GM12878 (cell line): ENCODE data around the gene MAN2A1.

Experiments
- BHLHE40 ChIP-seq, 2 experiments: fragments of 450-650 bp in 1 of 2; IDR thresholded peaks; 2 replicates each; pipeline ENCODE4 v1.6.1; 2011 to 2017; ENCODE audit warnings: low read depth in 2 of 2, borderline replicate concordance in 1 of 2, improper control_type of control experiment in 1 of 2, low read length in 1 of 2, mild to moderate bottlenecking in 1 of 2
- CEBPB ChIP-seq, 2 experiments: fragments of 150-350 bp in 1 of 2; IDR thresholded peaks; 2 replicates each; pipeline ENCODE4 v1.6.1; 2012 to 2014; ENCODE audit warnings: low read depth in 2 of 2, low read length in 2 of 2, borderline replicate concordance in 1 of 2, inconsistent platforms in 1 of 2
- CTCF ChIP-seq, 3 experiments: IDR thresholded peaks in 2 of 3; conservative IDR thresholded peaks in 1 of 3; 2 replicates each; pipeline ENCODE4 v1.5.1; 2011; ENCODE audit warnings: low read depth in 3 of 3, low read length in 3 of 3, mild to moderate bottlenecking in 3 of 3, control low read depth in 2 of 3, moderate library complexity in 2 of 3, inconsistent platforms in 1 of 3, mixed read lengths in 1 of 3; ENCODE audit not compliant: control insufficient read depth in 2 of 3, insufficient read depth in 1 of 3; ENCODE audit errors: extremely low read depth in 1 of 3

- TF ChIP-seq CTCF (IDR thresholded peaks at IDR 0.05 in 2 of 3, conservative IDR thresholded peaks at IDR 0.05 in 1 of 3; ENCODE audit: control insufficient read depth in 2 of 3, extremely low read depth in 1 of 3, insufficient read depth in 1 of 3, low read depth in 3 of 3, low read length in 3 of 3) (no peak), BHLHE40 (IDR thresholded peaks at IDR 0.05; ENCODE audit: borderline replicate concordance in 1 of 2, low read depth in 2 of 2, low read length in 1 of 2) (no peak), CEBPB (IDR thresholded peaks at IDR 0.05; ENCODE audit: borderline replicate concordance in 1 of 2, low read depth in 2 of 2, low read length in 2 of 2) (no peak)
These were observed 63.6 kb downstream of the MAN2A1 start for GRCh38 chr5:109753279-109753678.
